Measurements from ENCODE around the gene NDUFB10. TPM values are rescaled to one million over a fixed set of nuclear protein-coding genes. Genes with fewer than 3 reads are reported as not detected.
"Not testable (repeated sequence)": the region's sequence is repeated elsewhere in the genome, so short reads cannot be mapped to it uniquely, and the experiment has no call there.

NDUFB10 gene
- total RNA-seq, 2 donors from 2014 or later = 583 to 1,046 TPM

GRCh38 chr16:1953734-1954133, 5.6 kb upstream of the NDUFB10 start:
- no peak for TF ChIP-seq CTCF (IDR thresholded peaks at IDR 0.05)
- no peak for DNase-seq (ENCODE audit: low spot score)
- Histone ChIP-seq H3K4me3 (peak overlapping the region; percentile 12 to 38), H3K4me1 (peaks cover 0 to 20% of the 10 kb centered on the region in 2 donors), H3K36me3 (no peaks in the 10 kb centered on the region), H3K27ac (peak overlapping the region; percentile 74 to 84), H3K27me3 (no peaks in the 10 kb centered on the region), H3K9me3 (no peaks in the 10 kb centered on the region)

DNA sequence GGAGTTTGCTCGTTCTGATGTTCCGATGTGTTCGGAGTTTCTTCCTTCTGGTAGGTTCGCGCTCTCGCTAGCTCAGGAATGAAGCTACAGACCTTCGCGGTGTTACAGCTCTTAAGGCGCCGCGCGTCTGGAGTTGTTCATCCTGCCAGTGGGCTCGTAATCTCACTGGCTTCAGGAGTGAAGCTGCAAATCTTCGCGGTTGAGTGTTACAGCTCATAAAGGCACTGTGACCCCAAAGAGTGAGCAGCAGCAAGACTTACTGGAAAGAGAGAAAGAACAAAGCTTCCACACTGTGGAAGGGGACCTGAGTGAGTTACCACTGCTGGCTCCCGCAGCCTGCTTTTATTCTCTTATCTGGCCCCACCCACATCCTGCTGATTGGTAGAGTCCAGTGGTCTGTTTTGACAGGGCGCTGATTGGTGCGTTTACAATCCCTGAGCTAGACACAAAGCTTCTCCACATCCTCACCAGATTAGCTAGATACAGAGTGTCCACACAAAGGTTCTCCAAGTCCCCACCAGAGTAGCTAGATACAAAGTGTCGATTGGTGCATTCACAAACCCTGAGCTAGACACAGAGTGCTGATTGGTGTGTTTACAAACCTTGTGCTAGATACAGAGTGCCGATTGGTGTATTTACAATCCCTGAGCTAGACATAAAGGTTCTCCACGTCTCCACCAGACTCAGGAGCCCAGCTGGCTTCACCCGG, 1.8 kb upstream of the NDUFB10 start:
- not testable (repeated sequence) for DNase-seq (ENCODE audit: low spot score); H3K9me3 ChIP-seq; H3K4me3 ChIP-seq; H3K27me3 ChIP-seq; H3K27ac ChIP-seq
- Histone ChIP-seq H3K36me3 (peaks cover 14% of the 10 kb centered on the region), H3K4me1 (peaks cover 0 to 33% of the 10 kb centered on the region in 2 donors)

DNA sequence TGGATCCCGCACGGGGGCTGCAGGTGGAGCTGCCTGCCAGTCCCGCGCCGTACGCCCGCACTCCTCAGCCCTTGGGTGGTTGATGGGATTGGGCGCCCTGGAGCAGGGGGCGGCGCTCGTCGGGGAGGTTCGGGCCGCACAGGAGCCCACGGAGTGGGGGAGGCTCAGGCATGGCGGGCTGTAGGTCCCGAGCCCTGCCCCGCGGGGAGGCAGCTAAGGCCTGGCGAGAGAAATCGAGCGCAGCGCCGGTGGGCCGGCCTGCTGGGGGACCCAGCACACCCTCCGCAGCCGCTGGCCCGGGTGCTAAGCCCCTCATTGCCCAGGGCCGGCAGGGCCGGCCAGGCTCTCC, 1.2 kb upstream of the NDUFB10 start:
- not testable (repeated sequence) for H3K9me3 ChIP-seq; H3K27me3 ChIP-seq; H3K4me3 ChIP-seq; DNase-seq (ENCODE audit: low spot score); H3K27ac ChIP-seq
- peaks cover 19% of the 10 kb centered on the region for H3K36me3 ChIP-seq
- peaks cover 0 to 33% of the 10 kb centered on the region in 2 donors for H3K4me1 ChIP-seq

GRCh38 chr16:1958715-1959268, 546 bp upstream of the NDUFB10 start:
- peaks cover 25% of the 10 kb centered on the region for H3K36me3 ChIP-seq
- H3K9me3 ChIP-seq = no peaks in the 10 kb centered on the region
- H3K4me3 ChIP-seq = peak overlapping the region; percentile 81 to 88
- peaks cover 0 to 39% of the 10 kb centered on the region in 2 donors for H3K4me1 ChIP-seq
- TF ChIP-seq CTCF (IDR thresholded peaks at IDR 0.05) = no peak
- DNase-seq (ENCODE audit: low spot score) = no peak
- H3K27ac ChIP-seq = peak overlapping the region; percentile 82 to 85
- no peaks in the 10 kb centered on the region for H3K27me3 ChIP-seq

GRCh38 chr16:1960665-1961630, 1.6 kb downstream of the NDUFB10 start:
- H3K27me3 ChIP-seq = no peaks in the 10 kb centered on the region
- no peaks in the 10 kb centered on the region for H3K9me3 ChIP-seq
- DNase-seq (ENCODE audit: low spot score) = no peak
- H3K36me3 ChIP-seq = peaks cover 26% of the 10 kb centered on the region
- peak overlapping the region in 1 of 2 donors; percentile 85 for H3K27ac ChIP-seq
- no peak for TF ChIP-seq CTCF (IDR thresholded peaks at IDR 0.05)
- H3K4me3 ChIP-seq = peak overlapping the region in 1 of 2 donors; percentile 88
- H3K4me1 ChIP-seq = peaks cover 0 to 45% of the 10 kb centered on the region in 2 donors

- Histone ChIP-seq H3K36me3 (peaks cover 26% of the 10 kb centered on the region), H3K27me3 (no peaks in the 10 kb centered on the region), H3K27ac (no peak overlapping the region), H3K4me1 (peaks cover 0 to 48% of the 10 kb centered on the region in 2 donors), H3K9me3 (no peaks in the 10 kb centered on the region), H3K4me3 (no peak overlapping the region)
- no peak for TF ChIP-seq CTCF (IDR thresholded peaks at IDR 0.05)
- no peak for DNase-seq (ENCODE audit: low spot score)
These were observed 2.3 kb downstream of the NDUFB10 start for GRCh38 chr16:1961651-1962067.

GRCh38 chr16:1962161-1963153, 3.1 kb downstream of the NDUFB10 start:
- not testable (repeated sequence) for H3K27ac ChIP-seq; H3K9me3 ChIP-seq; H3K27me3 ChIP-seq; H3K4me3 ChIP-seq; DNase-seq (ENCODE audit: low spot score)
- Histone ChIP-seq H3K4me1 (peaks cover 0 to 48% of the 10 kb centered on the region in 2 donors), H3K36me3 (peaks cover 26% of the 10 kb centered on the region)

All from right atrium auricular region (tissue), 2 donors.